Measurements from ENCODE around the gene MIPEP. TPM values are rescaled to one million over a fixed set of nuclear protein-coding genes. Genes with fewer than 3 reads are reported as not detected.

The MIPEP gene
- total RNA-seq, 1 donor from 2014 or later: 19.6 TPM

DNA sequence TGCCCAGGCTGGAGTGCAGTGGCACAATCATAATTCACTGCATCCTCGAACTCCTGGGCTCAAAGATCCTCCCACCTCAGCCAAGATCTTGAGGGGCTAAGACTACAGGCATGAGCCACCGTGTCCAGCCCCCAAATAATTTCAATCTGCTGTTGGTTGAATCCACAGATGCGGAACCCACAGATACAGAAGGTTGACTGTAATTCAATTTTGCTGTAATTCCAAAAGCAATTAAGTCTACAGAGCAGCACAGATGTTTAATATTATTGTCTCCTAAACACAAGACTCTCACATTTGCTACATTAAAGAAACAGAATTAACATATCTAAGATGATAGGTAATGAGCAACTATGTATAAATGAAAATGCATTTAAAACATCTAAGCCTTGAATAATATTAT lies 75.6 kb downstream of the MIPEP start:
- no peaks in the 10 kb centered on the region for H3K27me3 Mint-ChIP-seq (ENCODE audit: low read depth)
- no peaks in the 10 kb centered on the region for H3K9me3 Mint-ChIP-seq
- TF ChIP-seq, protein P1, sequence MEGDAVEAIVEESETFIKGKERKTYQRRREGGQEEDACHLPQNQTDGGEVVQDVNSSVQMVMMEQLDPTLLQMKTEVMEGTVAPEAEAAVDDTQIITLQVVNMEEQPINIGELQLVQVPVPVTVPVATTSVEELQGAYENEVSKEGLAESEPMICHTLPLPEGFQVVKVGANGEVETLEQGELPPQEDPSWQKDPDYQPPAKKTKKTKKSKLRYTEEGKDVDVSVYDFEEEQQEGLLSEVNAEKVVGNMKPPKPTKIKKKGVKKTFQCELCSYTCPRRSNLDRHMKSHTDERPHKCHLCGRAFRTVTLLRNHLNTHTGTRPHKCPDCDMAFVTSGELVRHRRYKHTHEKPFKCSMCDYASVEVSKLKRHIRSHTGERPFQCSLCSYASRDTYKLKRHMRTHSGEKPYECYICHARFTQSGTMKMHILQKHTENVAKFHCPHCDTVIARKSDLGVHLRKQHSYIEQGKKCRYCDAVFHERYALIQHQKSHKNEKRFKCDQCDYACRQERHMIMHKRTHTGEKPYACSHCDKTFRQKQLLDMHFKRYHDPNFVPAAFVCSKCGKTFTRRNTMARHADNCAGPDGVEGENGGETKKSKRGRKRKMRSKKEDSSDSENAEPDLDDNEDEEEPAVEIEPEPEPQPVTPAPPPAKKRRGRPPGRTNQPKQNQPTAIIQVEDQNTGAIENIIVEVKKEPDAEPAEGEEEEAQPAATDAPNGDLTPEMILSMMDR (conservative IDR thresholded peaks at IDR 0.05): no peak
- DNase-seq (ENCODE audit: low read depth, low spot score): no peak
- H3K4me3 Mint-ChIP-seq: no peak overlapping the region
- H3K27ac Mint-ChIP-seq (ENCODE audit: unreplicated experiment): no peak overlapping the region
- H3K36me3 Mint-ChIP-seq (ENCODE audit: low read depth): peaks cover 2% of the 10 kb centered on the region
- peaks cover 18% of the 10 kb centered on the region for H3K4me1 Mint-ChIP-seq

DNA sequence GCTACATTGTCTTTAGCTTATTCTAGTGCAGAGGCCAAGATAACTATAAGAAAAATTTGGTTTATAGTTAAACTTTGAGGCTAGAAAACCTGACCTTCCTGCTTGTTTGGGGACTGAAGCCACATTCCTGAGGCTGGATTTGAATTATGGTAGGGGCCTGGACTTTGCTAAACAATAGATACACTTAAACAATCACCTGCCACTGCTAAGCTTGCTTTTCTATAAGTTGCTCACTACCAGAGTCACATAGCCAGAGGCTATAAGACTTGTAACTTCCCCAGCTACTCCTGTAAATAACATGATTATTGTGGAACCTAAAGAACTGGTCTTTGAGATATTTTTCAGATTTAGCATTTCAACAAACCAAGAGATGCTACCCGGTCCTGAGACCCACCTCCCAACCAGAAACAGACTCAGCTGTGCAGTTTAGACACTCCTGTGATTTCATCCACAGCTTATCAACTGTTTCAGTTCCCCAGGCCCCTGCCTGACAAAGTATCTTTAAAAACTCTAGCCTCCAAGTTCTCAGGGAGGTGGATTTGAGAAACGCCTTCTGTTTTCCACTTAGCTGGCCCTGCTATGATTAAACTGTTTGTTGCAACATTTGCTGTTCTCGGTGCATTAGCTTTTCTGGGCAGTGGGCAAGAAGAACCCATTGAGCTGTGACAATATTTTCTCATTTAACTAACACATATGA lies 77.7 kb downstream of the MIPEP start:
- DNase-seq (ENCODE audit: low read depth, low spot score): no peak

GRCh38 chr13:23810685-23811240 lies 78.4 kb downstream of the MIPEP start:
- Mint-ChIP-seq H3K27me3 (ENCODE audit: low read depth) (no peaks in the 10 kb centered on the region), H3K36me3 (ENCODE audit: low read depth) (peaks cover 5% of the 10 kb centered on the region), H3K9me3 (no peaks in the 10 kb centered on the region), H3K4me3 (no peak overlapping the region), H3K4me1 (peaks cover 18% of the 10 kb centered on the region), H3K27ac (ENCODE audit: unreplicated experiment) (no peak overlapping the region)
- TF ChIP-seq, protein P1 (conservative IDR thresholded peaks at IDR 0.05): peak; percentile 45
- DNase-seq (ENCODE audit: low read depth, low spot score): no peak

More for the DNA sequence above, 77.7 kb downstream of the MIPEP start:
- no peaks in the 10 kb centered on the region for H3K27me3 Mint-ChIP-seq (ENCODE audit: low read depth)
- TF ChIP-seq, protein P1 (conservative IDR thresholded peaks at IDR 0.05): no peak
- no peak overlapping the region for H3K27ac Mint-ChIP-seq (ENCODE audit: unreplicated experiment)
- H3K4me3 Mint-ChIP-seq: no peak overlapping the region
- H3K4me1 Mint-ChIP-seq: peaks cover 18% of the 10 kb centered on the region
- H3K36me3 Mint-ChIP-seq (ENCODE audit: low read depth): peaks cover 5% of the 10 kb centered on the region
- no peaks in the 10 kb centered on the region for H3K9me3 Mint-ChIP-seq

GRCh38 chr13:23808803-23809202 lies 80.4 kb downstream of the MIPEP start:
- Mint-ChIP-seq H3K4me3 (no peak overlapping the region), H3K4me1 (peaks cover 18% of the 10 kb centered on the region), H3K36me3 (ENCODE audit: low read depth) (peaks cover 8% of the 10 kb centered on the region), H3K27me3 (ENCODE audit: low read depth) (no peaks in the 10 kb centered on the region), H3K9me3 (no peaks in the 10 kb centered on the region), H3K27ac (ENCODE audit: unreplicated experiment) (no peak overlapping the region)
- TF ChIP-seq, protein P1 (conservative IDR thresholded peaks at IDR 0.05): no peak
- DNase-seq (ENCODE audit: low read depth, low spot score): no peak

DNA sequence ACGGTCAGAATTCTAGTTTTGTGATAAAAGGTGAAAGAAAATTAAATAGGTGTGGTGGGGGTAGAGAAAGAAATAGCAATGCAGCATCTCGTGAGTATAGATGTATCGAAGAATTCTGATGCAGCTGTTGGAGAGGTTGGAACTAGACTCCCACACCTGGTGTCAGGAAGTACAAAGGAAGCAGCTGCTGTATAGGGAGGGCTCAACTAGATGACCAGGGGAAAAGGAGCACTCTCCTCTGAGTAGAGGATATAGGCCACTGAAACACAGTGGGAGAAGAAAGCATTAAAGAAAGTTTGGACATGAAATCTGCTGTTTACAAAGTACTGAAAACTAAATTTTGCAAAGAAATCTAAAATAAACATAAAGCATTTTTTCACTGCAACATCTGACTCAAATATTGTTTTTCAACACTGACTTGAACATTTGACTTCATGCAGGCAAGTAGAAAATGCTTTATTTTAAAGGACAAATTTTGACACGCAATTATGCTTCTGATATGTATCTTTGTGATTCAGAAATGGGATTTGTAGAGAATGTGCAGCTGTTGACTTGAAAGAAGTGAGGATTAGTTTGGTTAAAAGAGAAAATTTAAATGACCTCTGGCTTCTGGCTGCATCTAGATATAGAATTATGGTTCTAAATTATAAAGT lies 82.2 kb downstream of the MIPEP start:
- no peak for DNase-seq (ENCODE audit: low read depth, low spot score)

More for the DNA sequence above, 82.2 kb downstream of the MIPEP start:
- Mint-ChIP-seq H3K9me3 (peaks cover 2% of the 10 kb centered on the region), H3K27ac (ENCODE audit: unreplicated experiment) (no peak overlapping the region), H3K36me3 (ENCODE audit: low read depth) (peaks cover 12% of the 10 kb centered on the region), H3K27me3 (ENCODE audit: low read depth) (no peaks in the 10 kb centered on the region), H3K4me3 (no peak overlapping the region), H3K4me1 (peaks cover 16% of the 10 kb centered on the region)
- TF ChIP-seq, protein P1 (conservative IDR thresholded peaks at IDR 0.05): no peak
